ENCODE results near the gene KCNK4.

The KCNK4 gene

GRCh38 chr11:64263021-64263946 lies 27.8 kb upstream of the KCNK4 start:
- Histone ChIP-seq H3K36me3 (peaks cover 56 to 89% (median 78%) of the 10 kb centered on the region in 11 experiments), H3K27me3 (no peaks in the 10 kb centered on the region), H4K20me1 (peaks cover 0 to 67% (median 0%) of the 10 kb centered on the region in 11 experiments; a peak in 7 of 22 replicates), H3K4me1 (peaks cover 55 to 65% (median 59%) of the 10 kb centered on the region in 10 experiments), H3K9me3 (replicated peaks in 1 of 11) (no peaks in the 10 kb centered on the region), H3K4me3 (no peak overlapping the region), H3K27ac (peak overlapping the region in 9 of 11 experiments; percentile 13 to 67 (median 47); a peak in 13 of 22 replicates), H3K9ac (peak overlapping the region; percentile 5 to 67 (median 42); a peak in 17 of 22 replicates), H3K4me2 (peak overlapping the region; percentile 30 to 91 (median 64); a peak in 20 of 22 replicates)
- no peak for TF ChIP-seq Cebpa-rat (IDR thresholded peaks at IDR 0.05)

DNA sequence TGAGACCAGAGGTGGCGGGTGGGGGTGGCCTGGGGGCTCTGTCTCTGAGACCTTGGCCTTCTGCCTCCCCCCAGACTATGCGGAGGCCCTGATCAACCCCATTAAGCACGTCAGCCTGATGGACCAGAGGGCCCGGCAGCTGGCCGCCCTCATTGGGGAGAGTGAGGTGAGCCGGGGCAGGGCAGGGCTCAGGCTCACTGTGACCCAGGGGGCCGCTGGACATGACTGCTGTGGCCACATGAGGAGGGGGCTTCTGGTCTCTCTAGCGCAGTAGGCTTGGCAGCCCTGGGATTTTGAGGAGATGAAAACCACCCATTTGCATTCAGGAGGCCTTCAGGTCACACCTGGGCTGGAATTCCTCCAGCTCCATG lies 27.2 kb upstream of the KCNK4 start:
- Histone ChIP-seq H3K27ac (peak overlapping the region in 9 of 11 experiments; percentile 3 to 67 (median 31); a peak in 11 of 22 replicates), H3K9me3 (replicated peaks in 1 of 11) (no peaks in the 10 kb centered on the region), H3K4me2 (peak overlapping the region; percentile 19 to 91 (median 64); a peak in 19 of 22 replicates), H3K36me3 (peaks cover 49 to 83% (median 71%) of the 10 kb centered on the region in 11 experiments), H4K20me1 (peaks cover 0 to 61% (median 0%) of the 10 kb centered on the region in 11 experiments; a peak in 7 of 22 replicates), H3K4me1 (peaks cover 61 to 72% (median 66%) of the 10 kb centered on the region in 10 experiments), H3K4me3 (no peak overlapping the region), H3K27me3 (no peaks in the 10 kb centered on the region), H3K9ac (peak overlapping the region in 10 of 11 experiments; percentile 5 to 67 (median 41); a peak in 15 of 22 replicates)
- TF ChIP-seq Cebpa-rat (IDR thresholded peaks at IDR 0.05), result no peak

DNA sequence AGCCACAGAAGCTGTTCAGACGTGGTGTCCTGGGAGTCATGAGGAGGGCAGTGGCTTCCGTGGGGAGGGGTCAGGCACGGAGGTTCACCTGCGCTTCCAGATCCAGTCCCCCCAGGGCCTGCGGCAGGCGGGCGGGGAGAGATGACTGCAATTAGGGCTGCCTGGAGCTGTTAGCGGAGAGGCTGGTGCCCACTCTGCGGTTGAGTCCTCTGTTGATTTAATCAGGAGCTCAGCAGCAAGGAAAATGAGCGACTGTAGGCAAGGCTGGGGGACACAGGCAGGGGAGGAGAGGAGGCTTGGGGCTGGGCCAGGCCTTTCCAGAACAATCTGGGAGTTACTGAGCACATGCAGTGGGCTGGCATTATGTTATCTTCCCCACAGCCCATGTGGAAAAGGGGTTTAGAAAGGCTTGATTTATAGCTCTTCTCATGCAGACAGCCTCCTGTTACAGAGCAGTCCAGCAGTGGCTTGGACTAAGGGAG lies 26.7 kb upstream of the KCNK4 start:
- Histone ChIP-seq H3K9me3 (replicated peaks in 1 of 11) (no peaks in the 10 kb centered on the region), H3K4me3 (no peak overlapping the region), H3K27me3 (no peaks in the 10 kb centered on the region), H4K20me1 (peaks cover 0 to 56% (median 0%) of the 10 kb centered on the region in 11 experiments; a peak in 7 of 22 replicates), H3K36me3 (peaks cover 44 to 78% (median 66%) of the 10 kb centered on the region in 11 experiments), H3K27ac (peak overlapping the region in 9 of 11 experiments; percentile 3 to 67 (median 31); a peak in 12 of 22 replicates), H3K9ac (peak overlapping the region in 10 of 11 experiments; percentile 5 to 67 (median 41); a peak in 15 of 22 replicates), H3K4me1 (peaks cover 62 to 74% (median 69%) of the 10 kb centered on the region in 10 experiments), H3K4me2 (peak overlapping the region; percentile 19 to 91 (median 64); a peak in 20 of 22 replicates)
- TF ChIP-seq Cebpa-rat (IDR thresholded peaks at IDR 0.05), result no peak

GRCh38 chr11:64265176-64266160 lies 25.6 kb upstream of the KCNK4 start:
- Histone ChIP-seq H3K27ac (peak overlapping the region in 6 of 11 experiments; percentile 6 to 97 (median 61); a peak in 10 of 22 replicates), H3K36me3 (peaks cover 34 to 67% (median 56%) of the 10 kb centered on the region in 11 experiments), H3K4me1 (peaks cover 62 to 74% (median 69%) of the 10 kb centered on the region in 10 experiments), H3K4me2 (peak overlapping the region; percentile 83 to 99 (median 96)), H3K4me3 (peak overlapping the region in 5 of 10 experiments; percentile 12 to 58 (median 48); a peak in 7 of 20 replicates), H4K20me1 (peaks cover 0 to 45% (median 0%) of the 10 kb centered on the region in 11 experiments; a peak in 5 of 22 replicates), H3K27me3 (no peaks in the 10 kb centered on the region), H3K9me3 (replicated peaks in 1 of 11) (no peaks in the 10 kb centered on the region), H3K9ac (peak overlapping the region in 10 of 11 experiments; percentile 3 to 92 (median 31); a peak in 14 of 22 replicates)
- TF ChIP-seq Cebpa-rat (IDR thresholded peaks at IDR 0.05), result peak in 3 of 11 experiments; percentile 44 to 78 (median 57); a peak in 6 of 22 replicates

DNA sequence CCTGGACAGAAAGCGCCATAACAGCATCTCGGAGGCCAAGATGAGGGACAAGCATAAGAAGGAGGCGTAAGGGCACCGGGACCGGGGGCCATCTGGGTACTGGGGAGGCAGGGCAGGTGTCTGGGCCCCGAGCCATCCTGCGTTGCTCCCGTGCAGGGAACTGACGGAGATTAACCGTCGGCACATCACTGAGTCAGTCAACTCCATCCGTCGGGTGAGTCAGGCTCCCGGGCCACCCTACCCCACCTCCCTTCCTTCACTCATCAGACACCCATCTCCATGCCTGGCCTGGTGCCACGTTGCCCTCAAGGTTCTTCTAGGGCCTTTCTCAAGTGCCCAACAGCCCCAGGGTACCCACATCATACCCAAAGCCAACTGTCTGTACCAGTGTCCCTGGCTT lies 24.8 kb upstream of the KCNK4 start:
- H4K20me1 ChIP-seq, result peaks cover 0 to 45% (median 0%) of the 10 kb centered on the region in 11 experiments; a peak in 4 of 22 replicates
- H3K27ac ChIP-seq, result peak overlapping the region in 6 of 11 experiments; percentile 6 to 97 (median 55); a peak in 9 of 22 replicates
- no peaks in the 10 kb centered on the region for H3K27me3 ChIP-seq
- H3K36me3 ChIP-seq, result peaks cover 28 to 59% (median 47%) of the 10 kb centered on the region in 11 experiments
- TF ChIP-seq Cebpa-rat (IDR thresholded peaks at IDR 0.05), result no peak
- H3K4me3 ChIP-seq, result peak overlapping the region in 3 of 10 experiments; percentile 48 to 58 (median 53); a peak in 4 of 20 replicates
- peaks cover 62 to 74% (median 70%) of the 10 kb centered on the region in 10 experiments for H3K4me1 ChIP-seq
- H3K9ac ChIP-seq, result peak overlapping the region in 8 of 11 experiments; percentile 26 to 92 (median 46); a peak in 11 of 22 replicates
- H3K4me2 ChIP-seq, result peak overlapping the region; percentile 83 to 99 (median 96)
- no peaks in the 10 kb centered on the region for H3K9me3 ChIP-seq (replicated peaks in 1 of 11)

DNA sequence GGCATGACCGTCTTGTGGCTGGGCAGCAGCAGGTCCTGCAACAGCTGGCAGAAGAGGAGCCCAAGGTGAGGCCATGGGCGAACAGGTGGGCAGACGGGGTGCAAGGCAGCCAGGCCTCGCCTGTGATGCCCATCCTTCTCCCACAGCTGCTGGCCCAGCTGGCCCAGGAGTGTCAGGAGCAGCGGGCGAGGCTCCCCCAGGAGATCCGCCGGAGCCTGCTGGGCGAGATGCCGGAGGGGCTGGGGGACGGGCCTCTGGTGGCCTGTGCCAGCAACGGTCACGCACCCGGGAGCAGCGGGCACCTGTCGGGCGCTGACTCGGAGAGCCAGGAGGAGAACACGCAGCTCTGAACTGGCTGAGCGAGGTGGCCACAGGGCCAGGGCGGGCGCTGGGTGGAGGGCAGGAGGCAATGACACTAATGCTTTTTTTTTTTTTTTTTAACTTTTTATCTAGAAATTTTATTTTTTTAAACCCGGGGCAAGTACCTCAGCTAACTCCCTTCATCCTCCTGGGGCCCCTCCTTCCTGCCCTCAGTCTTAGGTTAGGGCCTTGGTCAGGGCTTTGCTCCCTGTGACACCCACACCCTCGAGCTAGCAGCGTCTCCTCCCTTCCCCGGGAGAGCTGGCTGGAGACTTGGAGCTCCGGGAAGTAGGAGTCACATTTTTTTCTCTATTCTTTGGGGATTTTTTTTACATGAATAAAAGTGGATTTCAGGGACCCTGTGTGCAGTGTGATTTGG lies 23.7 kb upstream of the KCNK4 start:
- Histone ChIP-seq H3K27me3 (no peaks in the 10 kb centered on the region), H4K20me1 (peaks cover 0 to 36% (median 0%) of the 10 kb centered on the region in 11 experiments; a peak in 4 of 22 replicates), H3K4me2 (peak overlapping the region; percentile 83 to 99 (median 96)), H3K9me3 (replicated peaks in 1 of 11) (no peaks in the 10 kb centered on the region), H3K9ac (peak overlapping the region; percentile 88 to 96 (median 92)), H3K36me3 (peaks cover 18 to 48% (median 37%) of the 10 kb centered on the region in 11 experiments), H3K4me1 (peaks cover 68 to 81% (median 77%) of the 10 kb centered on the region in 10 experiments), H3K4me3 (peak overlapping the region in 9 of 10 experiments; percentile 68 to 82 (median 74); a peak in 15 of 20 replicates), H3K27ac (peak overlapping the region; percentile 87 to 98 (median 96); a peak in 21 of 22 replicates)
- TF ChIP-seq Cebpa-rat (IDR thresholded peaks at IDR 0.05), result no peak
